GM21360 (cell line): ENCODE measurements around the gene NOS2.
"Not testable (repeated sequence)": the region's sequence is repeated elsewhere in the genome, so short reads cannot be mapped to it uniquely, and the experiment has no call there.

Experiments used
- ATAC-seq: cut with Tn5 transposase; IDR thresholded peaks from one replicate; pipeline ENCODE4 v1.9.1; 2021; ENCODE audit warnings: mild to moderate bottlenecking, moderate library complexity; ENCODE audit not compliant: unreplicated experiment

The NOS2 gene

DNA sequence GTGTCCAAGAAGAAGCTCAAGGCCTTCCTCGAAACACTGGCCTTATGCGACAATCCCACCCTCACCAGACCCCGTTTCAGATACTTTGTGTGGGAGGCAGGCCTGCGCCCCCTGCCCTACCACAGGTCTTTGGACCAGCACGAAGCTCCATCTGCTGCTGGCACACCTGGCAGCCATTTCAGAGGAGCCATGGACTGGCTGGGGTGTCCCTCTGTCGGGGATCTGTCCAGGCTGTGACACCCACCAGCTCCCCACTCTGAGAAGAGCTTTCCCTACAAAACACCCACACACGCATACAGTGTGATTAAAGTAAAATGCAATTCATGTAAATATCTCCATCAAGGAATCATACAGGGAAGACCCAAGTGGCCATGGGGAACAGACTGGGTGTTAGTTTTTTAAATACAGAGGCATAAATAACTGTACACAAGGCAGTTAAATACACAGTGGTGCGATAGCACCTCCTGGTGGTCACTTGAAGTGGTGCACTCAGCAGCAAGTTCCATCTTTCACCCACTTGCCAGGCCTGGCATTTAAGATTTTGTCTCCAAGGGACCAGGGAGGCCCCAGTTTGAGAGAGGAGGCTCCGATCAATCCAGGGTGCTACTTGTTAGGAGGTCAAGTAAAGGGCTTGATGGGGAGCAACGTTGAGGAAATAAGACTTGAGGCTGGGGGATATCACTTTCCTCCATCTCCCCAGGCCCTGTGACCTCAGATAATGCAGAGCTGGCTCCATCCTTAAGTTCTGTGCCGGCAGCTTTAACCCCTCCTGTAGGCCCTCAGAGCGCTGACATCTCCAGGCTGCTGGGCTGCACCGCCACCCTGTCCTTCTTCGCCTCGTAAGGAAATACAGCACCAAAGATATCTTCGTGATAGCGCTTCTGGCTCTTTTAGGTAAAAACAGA lies 43.6 kb downstream of the NOS2 start:
- ATAC-seq = no peak

DNA sequence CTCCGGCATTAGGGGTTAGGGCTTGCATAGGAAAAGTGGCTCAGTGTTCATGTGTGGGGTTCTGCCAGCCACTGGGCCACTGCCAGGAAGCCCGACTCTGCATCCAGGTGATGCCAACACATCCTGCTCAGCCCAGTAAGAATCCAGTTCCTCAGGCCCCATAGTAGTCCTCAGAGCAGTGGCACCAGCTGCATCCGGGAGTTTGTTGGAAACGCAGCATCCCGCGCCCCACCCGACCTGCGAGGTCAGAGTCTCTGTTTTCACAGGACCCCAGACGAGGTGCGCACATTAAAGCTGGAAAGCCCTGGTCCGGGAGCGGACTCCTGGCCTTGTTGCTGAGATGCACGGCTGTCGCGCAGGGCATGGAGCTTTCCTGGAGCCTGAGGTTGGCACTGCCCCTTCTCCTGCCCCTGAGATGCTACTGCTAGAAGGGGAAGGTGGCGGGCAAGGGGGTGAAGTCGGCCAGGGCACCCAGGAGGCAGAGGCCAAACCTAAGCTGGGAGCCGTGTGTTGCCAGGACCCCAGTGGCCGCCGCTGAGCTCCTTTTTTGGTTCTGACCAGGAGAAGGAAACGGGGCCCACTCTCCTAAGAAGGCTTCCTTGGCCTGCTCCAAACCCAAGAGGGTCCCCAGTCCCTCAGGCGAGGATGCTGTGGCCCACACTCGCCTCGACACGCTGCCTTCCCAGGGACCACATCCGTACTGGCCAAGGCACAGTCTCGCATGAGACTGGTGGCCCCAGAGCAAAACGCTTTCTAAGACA lies 44.4 kb downstream of the NOS2 start:
- ATAC-seq = no peak

DNA sequence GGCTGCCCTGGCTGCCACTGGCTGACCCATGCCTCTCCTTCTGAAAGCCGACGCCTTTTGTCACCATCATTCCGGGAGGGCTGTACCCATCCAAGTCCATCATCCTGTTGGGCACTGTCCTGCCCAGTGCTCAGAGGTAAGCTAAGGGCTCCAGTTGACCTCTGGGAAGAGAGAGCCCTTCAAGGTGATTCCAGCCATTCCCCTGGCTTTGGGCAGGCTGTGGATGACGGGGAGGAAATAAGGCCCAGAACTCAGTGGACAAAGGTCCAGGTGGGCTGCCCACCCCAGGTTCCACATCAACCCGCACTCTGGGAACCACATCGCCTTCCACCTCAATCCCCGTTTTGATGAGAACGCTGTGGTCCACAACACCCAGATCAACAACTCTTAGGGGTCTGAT lies 45.8 kb downstream of the NOS2 start:
- ATAC-seq = no peak

- ATAC-seq = not testable (repeated sequence)
Observed at GRCh38 chr17:27753726-27754125, 46.6 kb downstream of the NOS2 start.

DNA sequence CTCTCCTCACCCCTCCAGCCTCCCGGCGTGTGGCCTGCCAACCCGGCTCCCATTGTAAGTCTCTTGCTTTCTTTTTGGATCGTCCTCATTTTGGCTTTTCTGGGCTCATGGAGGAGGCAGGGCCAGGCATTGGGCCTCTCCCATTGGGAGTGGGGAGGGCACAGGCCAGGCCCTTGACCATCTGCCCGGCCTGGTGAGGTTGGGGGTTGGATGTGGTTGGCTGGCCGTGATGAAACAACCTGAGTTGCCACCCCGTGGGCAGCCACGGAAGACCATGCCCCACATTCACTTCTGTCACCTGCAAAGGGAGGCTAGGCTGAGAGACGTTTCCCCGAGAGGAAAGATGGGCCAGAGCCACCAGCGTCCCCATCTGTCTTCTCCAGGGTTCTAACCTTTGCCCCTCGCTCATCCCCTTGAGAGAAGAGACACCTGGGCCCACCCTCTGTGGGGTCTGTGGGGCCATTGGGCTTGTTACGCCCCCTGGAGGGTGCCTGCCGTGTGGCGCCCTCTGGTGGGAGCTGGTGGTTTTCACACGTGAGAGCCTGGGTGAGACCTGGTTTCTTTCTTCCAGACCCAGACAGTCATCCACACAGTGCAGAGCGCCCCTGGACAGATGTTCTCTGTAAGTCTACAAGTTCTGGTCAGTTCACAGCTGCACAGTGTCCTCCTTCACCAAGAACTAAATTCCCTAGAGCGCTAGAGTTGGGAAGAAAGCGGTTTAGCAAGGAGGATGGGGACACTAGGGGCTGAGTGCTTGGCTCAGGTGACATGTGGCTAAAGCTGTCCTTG lies 47.3 kb downstream of the NOS2 start:
- not testable (repeated sequence) for ATAC-seq

GRCh38 chr17:27751622-27752490 lies 48.5 kb downstream of the NOS2 start:
- no peak for ATAC-seq

DNA sequence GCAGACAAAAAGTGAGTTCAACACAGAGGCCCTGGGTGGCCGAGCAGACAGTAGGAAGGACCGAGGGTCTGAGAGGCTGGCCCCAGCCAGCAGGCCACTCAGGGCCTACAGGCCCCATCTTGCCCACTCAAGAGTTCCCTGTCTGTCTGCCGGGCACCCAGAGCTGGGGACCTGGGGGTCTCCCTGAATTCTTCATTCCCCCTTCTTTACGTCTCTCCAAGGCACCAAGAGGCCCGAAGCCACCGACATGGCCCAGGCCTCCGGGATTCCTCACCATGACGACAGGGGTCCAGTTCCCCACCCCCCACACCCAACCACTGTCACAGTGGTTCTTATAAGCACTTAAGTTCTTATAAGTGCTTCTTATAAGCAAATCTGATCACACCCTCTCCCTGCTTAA lies 49.2 kb downstream of the NOS2 start:
- ATAC-seq = no peak

DNA sequence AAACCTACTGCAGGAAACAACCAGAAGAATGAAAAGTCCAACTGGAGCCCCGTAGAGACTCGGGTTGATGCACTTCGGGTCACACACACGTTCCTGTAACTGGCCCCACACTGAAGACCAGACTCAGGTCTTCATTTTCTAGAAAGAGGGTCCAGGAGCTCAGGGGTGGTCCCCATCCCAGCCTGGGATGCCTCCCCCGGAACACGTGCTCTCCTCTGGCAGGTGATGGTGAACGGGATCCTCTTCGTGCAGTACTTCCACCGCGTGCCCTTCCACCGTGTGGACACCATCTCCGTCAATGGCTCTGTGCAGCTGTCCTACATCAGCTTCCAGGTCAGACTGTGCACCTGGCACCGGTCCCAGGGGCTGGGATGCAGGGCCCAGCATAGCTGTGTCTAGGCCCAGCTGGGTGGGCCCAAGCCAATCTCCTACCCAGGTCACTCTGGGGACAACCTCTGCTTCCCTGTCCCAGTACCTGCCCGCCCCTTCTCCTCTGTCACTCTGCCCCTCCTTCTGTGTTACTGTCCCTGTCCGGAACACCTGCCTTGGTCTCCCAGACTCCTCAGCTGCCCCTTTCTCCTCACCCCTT lies 50.7 kb downstream of the NOS2 start:
- not testable (repeated sequence) for ATAC-seq

DNA sequence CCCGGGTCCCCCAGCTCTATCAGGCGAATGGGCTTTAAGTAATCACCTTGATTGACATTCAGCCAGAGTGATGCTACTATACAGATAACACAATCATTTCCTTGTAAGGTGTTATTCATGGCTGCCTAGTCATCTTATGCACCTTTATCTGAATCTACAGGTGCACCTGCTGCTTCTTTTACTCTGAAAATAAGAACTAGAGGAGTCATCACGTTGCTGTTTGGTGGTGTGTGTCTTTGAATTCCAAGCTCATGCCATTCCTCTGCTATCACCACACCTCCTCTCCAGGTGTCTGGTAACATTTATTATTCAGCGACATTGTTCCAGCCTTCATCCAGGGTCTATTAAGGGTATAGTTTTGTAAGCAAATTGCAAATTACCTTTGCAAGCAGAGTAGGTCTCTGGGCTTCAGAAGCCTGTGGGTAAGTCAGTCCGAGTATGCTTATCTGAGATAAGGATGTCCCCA lies 51.9 kb downstream of the NOS2 start:
- ATAC-seq = no peak

- no peak for ATAC-seq
Observed at GRCh38 chr17:27747462-27748359, 52.6 kb downstream of the NOS2 start.

GRCh38 chr17:27746881-27747280 lies 53.4 kb downstream of the NOS2 start:
- ATAC-seq = no peak

DNA sequence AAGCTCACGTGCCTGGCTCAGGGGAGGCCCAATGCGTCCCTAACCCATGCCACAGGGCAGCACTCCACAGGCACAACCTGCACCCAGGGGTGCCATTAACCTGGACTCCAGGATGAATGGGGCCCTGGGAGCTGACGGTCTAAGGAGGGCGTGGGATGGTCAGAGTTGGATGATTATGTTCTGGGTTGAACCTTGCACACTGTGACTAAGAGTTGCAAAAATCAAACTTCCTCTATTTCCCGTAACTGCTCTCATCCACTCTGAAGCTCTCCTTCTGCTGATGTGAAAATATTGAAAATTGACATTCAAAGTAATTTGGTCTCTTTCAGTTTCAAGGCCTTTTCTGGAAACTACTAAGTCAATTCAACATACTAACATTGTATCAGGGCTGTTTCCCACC lies 54.0 kb downstream of the NOS2 start:
- not testable (repeated sequence) for ATAC-seq

DNA sequence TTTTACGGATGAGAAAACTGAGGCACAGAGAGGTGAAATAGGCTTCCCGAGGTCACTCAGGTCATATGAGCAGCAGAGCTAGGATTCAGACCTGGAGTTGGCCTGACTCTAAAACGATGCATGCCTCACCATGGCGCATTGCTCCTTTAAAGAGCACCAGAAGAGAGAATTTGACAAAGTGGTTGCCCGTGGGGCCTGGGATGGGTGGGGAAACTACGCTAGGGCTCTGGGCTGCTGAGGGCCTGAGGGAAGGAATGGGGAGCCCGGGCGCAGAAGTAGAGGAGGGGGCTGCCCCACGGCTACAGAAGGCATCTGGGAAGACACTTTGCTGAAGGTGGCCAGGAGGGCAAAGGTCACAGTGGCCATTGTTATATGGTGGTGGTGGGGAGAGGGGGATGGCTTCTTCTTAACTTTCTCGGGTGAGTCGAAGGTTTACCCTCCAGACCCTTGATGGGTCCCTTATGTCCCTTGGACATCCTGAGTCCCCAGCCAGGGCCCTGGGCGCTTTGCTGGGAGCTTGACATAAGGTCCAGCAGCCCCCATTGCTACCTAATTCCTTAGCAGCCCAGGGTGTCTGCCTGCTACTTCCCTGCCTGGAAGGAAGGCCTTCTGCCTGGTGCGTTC lies 55.0 kb downstream of the NOS2 start:
- ATAC-seq = not testable (repeated sequence)

- no peak for ATAC-seq
Observed at GRCh38 chr17:27743281-27743885, 56.9 kb downstream of the NOS2 start.

- ATAC-seq = no peak
Observed at GRCh38 chr17:27741971-27742575, 58.3 kb downstream of the NOS2 start.

- no peak for ATAC-seq
Observed at GRCh38 chr17:27741361-27741861, 58.9 kb downstream of the NOS2 start.

- not testable (repeated sequence) for ATAC-seq
Observed at GRCh38 chr17:27740541-27740940, 59.8 kb downstream of the NOS2 start.
